Measurements from ENCODE around the gene MCRIP2.

MCRIP2 gene

DNA sequence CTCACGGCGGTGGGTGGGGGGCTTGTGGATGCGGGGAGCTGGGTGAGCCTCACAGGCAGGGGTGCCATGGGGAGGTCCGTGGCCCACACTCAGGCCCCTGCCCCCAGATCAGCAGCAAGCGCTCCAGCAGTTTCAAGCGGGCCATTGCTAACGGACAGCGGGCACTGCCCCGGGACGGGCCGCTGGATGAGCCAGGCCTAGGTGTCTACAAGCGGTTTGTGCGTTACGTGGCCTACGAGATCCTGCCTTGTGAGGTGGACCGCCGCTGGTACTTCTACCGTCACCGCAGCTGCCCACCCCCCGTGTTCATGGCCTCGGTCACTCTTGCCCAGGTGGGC lies 34.9 kb downstream of the MCRIP2 start:
- no peak overlapping the region for H3K4me3 ChIP-seq (ENCODE audit: low read depth, low read length)
- TF ChIP-seq, protein P1, sequence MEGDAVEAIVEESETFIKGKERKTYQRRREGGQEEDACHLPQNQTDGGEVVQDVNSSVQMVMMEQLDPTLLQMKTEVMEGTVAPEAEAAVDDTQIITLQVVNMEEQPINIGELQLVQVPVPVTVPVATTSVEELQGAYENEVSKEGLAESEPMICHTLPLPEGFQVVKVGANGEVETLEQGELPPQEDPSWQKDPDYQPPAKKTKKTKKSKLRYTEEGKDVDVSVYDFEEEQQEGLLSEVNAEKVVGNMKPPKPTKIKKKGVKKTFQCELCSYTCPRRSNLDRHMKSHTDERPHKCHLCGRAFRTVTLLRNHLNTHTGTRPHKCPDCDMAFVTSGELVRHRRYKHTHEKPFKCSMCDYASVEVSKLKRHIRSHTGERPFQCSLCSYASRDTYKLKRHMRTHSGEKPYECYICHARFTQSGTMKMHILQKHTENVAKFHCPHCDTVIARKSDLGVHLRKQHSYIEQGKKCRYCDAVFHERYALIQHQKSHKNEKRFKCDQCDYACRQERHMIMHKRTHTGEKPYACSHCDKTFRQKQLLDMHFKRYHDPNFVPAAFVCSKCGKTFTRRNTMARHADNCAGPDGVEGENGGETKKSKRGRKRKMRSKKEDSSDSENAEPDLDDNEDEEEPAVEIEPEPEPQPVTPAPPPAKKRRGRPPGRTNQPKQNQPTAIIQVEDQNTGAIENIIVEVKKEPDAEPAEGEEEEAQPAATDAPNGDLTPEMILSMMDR (IDR thresholded peaks at IDR 0.05; ENCODE audit: borderline replicate concordance, insufficient read depth, low read depth, low read length) = no peak

DNA sequence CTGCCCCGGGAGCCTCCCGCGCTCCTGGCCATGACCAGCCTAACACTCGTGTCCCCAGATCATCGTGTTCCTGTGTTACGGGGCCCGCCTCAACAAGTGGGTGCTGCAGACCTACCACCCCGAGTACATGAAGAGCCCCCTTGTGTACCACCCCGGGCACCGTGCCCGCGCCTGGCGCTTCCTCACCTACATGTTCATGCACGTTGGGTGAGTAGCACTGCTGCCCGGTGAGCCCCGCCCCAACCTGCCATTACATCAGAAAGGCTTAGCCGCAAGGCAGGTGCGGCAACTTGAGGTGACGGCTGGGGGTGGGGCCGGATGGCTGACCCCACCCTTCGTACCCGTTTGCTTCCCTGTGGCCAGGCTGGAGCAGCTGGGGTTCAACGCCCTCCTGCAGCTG lies 35.3 kb downstream of the MCRIP2 start:
- TF ChIP-seq, protein P1 (IDR thresholded peaks at IDR 0.05; ENCODE audit: borderline replicate concordance, insufficient read depth, low read depth, low read length) = no peak
- H3K4me3 ChIP-seq (ENCODE audit: low read depth, low read length) = no peak overlapping the region

DNA sequence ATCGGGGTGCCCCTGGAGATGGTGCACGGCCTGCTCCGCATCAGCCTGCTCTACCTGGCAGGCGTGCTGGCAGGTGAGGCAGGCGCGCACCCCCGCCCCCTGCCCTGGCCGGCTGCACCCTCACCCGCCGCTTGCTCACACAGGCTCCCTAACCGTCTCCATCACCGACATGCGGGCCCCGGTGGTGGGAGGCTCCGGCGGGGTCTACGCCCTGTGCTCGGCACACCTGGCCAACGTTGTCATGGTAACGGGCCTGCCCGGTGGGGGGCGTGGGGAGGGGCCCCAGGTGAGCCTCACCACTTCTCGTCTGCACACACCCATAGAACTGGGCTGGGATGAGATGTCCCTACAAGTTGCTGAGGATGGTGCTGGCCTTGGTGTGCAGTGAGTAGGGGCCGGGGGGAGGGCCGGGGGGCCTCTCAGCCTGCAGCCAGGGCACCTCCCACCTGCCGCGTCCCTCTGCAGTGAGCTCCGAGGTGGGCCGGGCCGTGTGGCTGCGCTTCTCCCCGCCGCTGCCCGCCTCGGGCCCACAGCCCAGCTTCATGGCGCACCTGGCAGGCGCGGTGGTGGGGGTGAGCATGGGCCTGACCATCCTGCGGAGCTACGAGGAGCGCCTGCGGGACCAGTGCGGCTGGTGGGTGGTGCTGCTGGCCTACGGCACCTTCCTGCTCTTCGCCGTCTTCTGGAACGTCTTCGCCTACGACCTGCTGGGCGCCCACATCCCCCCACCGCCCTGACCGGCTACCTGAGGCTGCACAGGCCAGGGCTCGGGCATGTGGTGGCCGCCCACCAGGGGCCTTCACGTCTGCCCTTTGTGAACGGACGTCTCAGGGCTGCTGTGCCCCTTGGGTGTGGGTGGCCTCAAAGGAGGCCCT lies 35.9 kb downstream of the MCRIP2 start:
- TF ChIP-seq, protein P1 (IDR thresholded peaks at IDR 0.05; ENCODE audit: borderline replicate concordance, insufficient read depth, low read depth, low read length) = no peak
- H3K4me3 ChIP-seq (ENCODE audit: low read depth, low read length) = no peak overlapping the region

DNA sequence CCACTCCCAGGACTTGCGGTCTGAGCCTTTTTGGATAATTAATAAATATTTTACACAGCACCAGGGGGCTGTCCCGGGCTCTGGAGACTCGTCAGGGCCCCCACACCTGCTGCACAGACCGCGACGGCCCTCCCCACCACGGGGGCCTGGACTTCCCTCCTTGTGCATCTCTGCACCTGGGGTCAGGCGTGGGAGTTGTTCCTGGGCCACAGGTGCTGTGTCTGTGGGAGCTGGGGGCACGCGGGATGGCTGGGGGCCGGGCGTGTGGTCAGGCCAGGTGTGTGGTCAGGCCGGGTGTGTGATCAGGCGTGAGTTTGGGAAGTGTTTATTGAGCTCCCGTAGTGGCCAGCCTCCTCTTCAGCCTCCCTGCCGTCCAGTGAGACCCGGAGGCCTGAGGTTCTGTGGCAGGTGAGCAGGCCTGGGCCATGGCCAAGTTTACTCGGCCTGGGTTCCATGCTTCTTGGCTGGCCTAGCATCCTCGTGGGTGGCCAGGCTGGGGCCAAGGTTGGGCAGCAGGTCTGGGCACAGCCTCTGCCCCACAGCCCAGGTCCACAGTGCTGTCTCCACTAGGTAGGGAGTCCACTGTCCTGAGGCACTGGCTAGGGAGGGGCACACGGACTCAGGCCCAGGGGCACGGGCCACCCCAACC lies 36.7 kb downstream of the MCRIP2 start:
- no peak overlapping the region for H3K4me3 ChIP-seq (ENCODE audit: low read depth, low read length)
- TF ChIP-seq, protein P1 (IDR thresholded peaks at IDR 0.05; ENCODE audit: borderline replicate concordance, insufficient read depth, low read depth, low read length) = no peak

DNA sequence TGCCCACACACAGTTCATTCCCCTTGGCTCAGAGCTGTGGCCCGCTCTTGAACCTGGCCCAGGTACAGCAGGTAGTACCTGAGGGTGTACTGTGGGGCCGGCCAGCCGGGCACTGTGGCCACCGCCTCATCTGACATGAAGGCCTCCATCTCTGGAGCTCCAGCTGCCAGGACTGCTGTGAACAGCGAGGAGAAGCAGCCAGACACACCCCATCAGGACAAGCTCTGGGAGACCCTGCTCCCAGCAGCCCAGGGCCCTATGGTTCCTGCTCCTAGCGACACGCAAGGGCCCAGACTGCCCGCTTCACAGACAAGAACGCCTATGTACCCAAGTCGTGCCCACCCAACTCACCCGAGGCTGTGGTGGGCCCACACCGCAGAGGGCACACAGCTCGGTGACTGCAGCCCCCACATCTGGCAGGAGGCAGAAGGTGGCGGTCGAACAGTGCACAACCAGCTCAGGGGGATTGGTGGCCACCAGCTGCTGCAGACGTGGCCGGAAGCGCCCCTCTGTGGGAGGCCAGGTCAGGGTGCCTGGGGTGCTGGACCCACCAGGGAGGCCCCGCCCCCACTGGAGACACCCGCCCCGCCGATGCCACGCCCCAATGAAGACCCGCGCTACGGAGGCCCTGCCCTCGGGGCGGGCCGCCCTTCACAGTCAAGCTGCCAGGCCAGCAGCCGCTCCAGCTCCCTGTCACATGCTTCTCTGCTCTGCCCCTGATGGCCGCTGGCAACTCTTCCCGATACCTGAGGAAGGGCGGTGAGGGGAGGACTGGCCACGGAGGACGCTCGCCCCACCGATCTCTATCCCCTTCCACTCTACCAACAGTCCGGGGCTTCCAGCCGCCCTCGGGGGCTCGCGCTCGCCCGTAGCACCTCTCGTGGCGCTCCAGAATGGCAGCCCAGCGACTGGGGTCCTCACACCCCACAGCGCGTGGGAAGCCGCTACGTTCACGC lies 37.5 kb downstream of the MCRIP2 start:
- peak overlapping the region; percentile 31 for H3K4me3 ChIP-seq (ENCODE audit: low read depth, low read length)
- TF ChIP-seq, protein P1 (IDR thresholded peaks at IDR 0.05; ENCODE audit: borderline replicate concordance, insufficient read depth, low read depth, low read length) = no peak

DNA sequence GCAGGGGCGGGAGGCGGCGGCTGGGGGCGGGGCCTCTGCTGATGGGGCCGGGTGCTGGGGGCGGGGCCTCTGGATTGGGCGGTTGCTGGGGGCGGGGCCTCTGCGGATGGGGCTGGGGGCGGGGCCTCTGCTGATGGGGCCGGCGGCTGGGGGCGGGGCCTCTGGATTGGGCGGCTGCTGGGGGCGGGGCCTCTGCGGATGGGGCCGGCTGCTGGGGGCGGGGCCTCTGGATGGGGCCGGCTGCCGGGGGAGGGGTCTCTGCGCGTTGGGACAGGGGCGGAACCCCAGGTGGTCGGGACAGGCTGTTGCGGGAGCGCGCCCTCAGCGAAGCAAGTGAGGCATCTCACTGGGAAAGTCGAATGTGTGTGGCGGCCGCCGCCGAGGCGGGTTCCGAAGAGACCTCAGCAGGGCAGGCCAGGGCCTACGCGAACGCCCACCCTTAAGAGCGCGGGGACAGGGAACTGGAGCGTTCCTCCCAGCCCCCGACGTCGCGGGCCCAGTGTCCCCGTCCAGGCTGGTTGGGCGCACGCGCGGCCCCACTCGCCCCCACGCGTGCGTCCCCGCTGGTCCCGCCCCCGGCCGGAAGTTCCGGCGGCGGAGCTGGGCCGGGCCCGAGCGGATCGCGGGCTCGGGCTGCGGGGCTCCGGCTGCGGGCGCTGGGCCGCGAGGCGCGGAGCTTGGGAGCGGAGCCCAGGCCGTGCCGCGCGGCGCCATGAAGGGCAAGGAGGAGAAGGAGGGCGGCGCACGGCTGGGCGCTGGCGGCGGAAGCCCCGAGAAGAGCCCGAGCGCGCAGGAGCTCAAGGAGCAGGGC lies 38.4 kb downstream of the MCRIP2 start, which contains the start of gene STUB1:
Gene STUB1 (plus strand): TSS at position 597 of the 811 bp plus-strand sequence. CDS start 116 bp downstream, at position 713.
- peak within 1 kb of the TSS; percentile 86 for H3K4me3 ChIP-seq (ENCODE audit: low read depth, low read length)
- TF ChIP-seq, protein P1 (IDR thresholded peaks at IDR 0.05; ENCODE audit: borderline replicate concordance, insufficient read depth, low read depth, low read length) = no peak

Measured in GM12875 (cell line).